Ramos (cell line): Measurements from ENCODE around the gene TFB1M.
"Not testable (repeated sequence)": the region's sequence is repeated elsewhere in the genome, so short reads cannot be mapped to it uniquely, and the experiment has no call there.

ENCODE experiments used
- in situ Hi-C: fragments of 300-500 bp; cut with MboI; formaldehyde crosslinking; loops from one replicate; pipeline ENCODE4 v1.14.3; 2022; ENCODE audit warnings: low sequenced_read_pairs; ENCODE audit not compliant: unreplicated experiment

TFB1M gene

DNA sequence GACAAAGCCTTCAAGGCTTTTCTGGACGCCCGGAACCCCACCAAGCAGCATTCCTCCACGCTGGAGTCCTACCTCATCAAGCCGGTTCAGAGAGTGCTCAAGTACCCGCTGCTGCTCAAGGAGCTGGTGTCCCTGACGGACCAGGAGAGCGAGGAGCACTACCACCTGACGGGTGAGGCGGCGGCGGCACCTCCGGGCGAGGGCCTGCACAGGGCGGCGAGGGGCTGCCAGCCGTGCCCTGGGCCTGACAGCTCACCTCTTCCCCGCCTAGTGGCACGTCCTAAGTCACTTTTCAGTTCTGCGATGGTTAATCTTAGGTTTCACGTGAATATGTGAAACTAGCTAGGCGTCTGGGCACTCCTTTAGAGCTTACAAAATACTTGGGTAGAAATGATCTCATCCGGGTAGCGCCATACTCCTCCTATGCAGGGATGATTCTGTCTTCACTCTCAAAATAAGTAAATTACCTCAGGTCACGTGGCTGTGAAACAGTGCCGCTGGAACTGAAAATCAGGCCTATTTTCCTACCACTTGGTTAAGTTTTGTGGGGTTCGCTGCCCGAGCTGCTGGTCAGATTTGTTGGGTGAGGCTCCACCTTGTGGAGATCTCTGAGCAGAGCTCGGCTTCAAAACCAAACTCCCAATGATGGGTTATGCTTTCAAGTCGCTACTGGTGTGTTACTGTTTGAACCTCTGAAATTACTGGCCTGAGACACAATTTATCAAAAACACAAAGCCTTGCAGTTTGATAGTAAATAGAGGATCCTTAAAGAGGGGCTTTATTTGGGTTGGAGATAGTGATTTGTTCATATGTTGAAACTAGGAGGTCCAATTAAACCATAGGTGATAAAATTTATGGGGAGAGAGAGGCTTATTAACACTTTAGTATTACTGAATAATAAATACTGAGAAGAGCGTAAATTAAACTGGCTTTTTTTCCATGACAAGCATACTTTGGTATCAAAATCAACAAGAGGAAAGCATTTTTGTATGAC is 66.0 kb downstream of the TFB1M start:
- in situ Hi-C loops: no loop called here

DNA sequence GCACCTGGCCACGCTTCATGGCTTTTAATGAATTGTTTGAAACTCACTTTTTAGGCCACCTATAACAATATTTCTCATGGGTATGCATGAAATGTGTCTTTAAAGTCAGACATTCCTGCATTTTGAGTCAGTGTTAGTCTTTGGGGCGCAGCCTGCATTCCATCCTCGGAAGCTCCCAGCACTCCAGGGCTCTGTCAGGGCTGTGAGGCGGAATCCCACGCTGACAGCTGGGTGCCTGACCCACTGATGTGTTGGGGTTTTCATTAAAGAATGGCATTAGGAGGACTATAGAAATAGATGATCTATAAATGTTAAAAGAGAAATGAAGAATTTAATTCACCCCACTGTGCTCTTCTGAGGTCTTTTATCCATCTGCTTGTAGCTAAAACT is 66.7 kb downstream of the TFB1M start:
- in situ Hi-C loops: no loop called here

DNA sequence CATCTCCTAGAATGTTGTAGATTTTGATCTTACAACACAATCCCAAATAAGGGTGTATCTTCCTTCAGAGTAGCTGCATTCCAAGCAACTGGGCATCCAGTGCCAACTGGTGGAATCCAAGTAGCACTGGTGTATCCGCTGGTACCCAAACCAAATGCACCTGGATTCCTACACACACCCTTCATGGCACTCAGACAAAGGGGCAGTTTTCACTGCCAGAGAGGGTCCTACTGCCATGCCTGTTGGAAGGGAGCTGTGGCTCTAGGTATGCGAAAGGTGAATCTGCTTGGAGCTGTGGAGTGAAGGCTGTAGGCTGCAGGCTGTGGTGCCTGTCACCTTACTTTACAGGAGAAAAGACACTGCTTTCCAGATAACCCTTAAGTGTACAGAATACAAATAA is 67.5 kb downstream of the TFB1M start:
- in situ Hi-C loops: no loop called here

DNA sequence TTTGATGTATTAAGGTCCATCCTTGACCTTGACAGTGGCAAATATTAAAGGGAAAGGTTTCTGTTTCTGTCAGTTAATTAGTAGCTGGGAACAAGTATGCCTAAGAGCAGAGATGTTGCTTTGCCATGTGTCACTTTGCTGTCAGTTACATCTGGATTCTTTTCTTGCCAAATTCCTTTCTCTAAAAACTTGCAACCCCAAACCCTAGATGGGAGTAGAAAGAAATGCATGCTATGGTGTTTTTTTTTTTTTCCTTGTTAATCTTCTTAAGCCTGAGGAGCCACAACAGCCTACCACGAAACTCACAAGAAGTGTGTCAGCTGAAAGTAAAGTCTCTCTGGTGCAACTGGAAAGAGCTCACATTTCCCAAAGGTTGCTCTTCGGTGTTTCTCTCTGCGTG is 68.5 kb downstream of the TFB1M start:
- in situ Hi-C loops: no loop called here

DNA sequence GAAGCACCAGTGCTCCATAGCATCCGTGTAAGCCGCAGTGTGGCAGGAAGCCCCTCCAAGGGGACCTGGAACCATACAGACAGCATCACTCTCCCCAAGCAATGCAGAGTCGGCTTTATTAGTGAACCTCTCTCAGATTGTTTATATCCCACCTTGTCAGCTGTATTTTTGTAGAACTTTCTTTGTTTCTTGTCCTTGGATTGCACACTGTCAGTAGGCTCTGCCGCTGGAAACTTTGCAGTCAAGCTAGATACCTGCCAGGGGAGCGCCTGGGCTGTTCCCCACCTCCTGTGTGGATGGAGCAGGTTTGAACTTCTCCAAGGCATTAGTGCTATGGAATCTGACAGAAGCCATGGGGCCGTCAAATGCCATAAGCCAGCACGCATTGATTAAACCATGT is 69.1 kb downstream of the TFB1M start:
- in situ Hi-C loops: no loop called here

DNA sequence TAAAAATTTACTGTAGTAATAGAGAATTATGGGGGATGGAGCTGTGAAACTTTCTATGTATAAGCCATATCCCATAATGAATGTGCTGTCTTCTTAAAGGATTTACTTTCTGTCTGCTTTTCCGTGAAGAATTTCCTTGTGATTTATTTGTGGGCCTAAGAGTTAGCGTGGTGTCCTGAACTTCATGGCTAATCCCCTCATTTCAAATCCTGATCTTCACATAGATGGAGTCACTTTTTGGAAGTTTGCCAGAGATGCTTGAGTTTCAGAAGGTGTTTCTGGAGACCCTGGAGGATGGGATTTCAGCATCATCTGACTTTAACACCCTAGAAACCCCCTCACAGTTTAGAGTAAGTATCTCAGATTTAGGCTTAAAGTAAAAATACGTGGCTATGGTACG is 69.8 kb downstream of the TFB1M start:
- in situ Hi-C loops: no loop called here

DNA sequence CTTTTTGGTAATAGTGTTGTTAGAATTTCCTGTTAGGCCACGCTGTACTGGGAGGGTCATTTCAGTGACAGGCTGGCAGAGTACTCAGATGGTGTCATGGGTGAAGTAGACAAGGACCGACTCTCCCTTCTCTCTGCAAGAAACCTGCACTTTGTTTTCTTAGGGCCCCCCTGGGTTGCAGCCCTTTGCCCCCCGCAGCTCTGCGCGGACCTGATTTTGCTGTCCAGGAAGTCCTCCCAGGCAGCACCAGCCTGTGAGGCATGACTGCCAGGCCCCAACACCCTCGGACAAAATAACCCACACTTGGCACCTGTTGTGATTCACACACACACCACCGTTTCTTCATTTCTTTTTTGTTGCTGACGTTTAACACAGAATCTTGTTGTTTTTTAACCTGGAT is 72.3 kb downstream of the TFB1M start:
- in situ Hi-C loops: no loop called here

DNA sequence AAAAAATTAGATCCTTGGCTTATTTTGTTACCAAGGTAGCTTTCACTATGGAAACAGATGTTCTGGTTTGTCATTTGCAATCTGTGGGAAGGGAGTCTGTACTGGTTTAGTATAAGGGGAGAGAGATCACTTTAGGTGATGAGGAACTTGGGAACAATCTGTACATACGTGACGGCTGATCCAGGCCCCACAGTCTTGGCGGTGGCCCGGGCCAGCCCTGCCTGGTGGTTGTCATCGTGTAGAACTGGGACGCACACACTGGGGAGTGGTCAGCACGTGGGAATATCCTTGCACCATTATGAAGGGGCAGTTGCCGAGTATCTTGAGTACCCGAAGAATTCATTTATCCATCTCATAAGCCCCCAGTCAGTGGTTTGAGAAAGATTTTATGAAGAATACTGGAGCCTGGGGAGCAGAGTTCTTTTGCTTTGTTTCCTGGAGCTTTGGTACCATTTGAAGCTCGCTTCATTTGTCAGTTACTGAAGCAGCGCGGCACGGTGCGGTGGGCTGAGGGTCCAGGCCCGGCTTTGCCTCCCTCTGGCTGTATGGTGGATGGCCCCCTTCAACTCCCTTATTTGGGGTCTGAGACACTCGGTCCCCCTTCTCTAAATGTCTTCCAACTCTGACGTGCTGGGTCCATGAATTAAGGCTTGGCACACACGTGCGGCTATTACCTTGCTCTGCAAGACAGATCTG is 73.2 kb downstream of the TFB1M start:
- in situ Hi-C loops: no loop called here

DNA sequence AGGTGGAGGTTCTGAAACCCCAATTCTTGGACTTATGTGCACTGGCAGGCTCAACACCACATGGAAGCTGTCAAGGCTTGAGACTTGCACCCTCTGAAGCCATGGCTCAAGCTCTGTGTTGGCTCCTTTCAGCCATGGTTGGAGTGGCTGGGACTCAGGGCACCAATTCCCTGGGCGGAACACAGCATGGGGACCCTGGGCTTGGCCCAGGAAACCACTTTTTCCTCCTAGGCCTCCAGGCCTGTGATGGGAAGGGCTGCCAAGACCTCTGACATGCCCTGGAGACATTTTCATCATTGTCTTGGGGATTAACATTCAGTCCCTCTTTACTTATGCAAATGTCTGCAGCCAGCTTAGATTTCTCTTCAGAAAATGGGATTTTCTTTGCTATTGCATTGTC is 76.7 kb downstream of the TFB1M start:
- in situ Hi-C loops: no loop called here

DNA sequence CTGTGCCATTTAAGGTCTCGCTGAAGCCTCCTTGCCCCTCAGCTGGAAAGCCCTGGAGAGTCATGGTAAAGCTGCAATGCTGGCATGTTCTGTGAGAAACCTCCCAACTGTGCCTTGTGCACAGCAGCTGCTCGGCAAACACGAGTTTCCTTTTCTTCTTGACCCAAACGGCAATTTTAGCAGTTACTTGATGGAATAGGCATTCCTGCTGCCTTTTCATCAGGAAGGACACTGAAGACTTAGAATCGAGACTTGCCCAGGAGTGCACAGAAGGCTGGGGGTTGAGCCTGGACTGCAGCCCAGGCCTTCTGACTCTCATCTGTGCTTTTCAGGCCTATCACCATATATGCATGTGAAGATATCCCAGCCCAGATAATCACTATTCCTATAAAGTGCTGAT is 79.2 kb downstream of the TFB1M start:
- in situ Hi-C loops: no loop called here

DNA sequence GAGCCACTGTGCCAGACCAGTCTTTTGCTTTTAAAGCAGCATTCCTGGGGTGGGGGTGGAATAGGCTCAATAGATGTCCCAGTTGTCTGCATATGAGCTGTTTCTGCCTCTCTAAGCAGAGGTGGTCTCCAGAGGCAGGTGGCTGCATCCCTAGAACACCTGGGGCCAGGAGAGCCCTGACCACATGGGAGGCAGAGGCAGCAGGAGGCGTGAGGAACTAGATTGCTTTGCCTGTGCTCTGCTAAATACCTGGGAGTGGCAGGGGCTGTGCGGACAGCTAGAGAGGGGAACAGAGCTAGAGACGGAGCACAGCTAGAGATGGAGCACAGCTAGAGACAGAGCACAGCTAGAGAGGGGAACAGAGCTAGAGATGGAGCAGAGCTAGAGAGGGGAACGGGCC is 79.6 kb downstream of the TFB1M start:
- in situ Hi-C loops: no loop called here

DNA sequence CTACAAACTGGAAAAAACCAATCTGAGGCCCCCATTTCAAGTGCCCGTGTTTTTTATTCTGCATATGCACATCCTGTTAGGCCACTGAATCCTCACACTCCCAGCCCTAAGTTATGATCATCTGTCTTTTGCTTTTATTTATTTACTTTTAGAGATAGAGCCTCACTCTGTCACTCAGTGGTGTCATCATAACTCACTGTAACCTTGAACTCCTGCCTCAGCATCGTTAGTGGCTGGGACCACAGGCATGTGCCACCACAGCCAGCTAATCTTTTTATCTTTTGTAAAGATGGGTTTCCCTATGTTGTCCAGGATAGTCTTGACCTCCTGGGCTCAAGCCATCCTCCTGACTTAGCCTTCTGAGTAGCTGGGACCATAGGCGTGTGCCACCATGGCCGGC is 80.1 kb downstream of the TFB1M start:
- in situ Hi-C loops: no loop called here

DNA sequence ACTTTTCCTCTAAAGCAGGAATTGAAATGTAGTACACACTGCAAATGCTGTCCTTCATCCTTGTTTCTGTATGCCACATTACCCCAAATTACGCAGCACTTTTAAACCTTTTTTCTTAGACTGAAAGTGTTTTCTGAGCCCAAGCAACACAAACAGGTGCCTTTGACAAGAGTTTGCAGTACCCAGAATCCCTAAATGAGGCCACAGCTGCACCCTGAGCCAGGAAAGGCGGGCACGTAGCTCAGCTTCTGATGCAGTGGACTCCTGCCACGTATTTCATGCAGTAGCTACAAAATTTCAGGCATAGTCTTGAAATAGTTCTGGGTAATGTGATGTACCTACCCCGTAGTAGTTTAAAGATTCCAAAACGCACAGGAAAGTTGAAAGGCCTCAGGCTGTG is 81.4 kb downstream of the TFB1M start:
- in situ Hi-C loops: no loop called here

DNA sequence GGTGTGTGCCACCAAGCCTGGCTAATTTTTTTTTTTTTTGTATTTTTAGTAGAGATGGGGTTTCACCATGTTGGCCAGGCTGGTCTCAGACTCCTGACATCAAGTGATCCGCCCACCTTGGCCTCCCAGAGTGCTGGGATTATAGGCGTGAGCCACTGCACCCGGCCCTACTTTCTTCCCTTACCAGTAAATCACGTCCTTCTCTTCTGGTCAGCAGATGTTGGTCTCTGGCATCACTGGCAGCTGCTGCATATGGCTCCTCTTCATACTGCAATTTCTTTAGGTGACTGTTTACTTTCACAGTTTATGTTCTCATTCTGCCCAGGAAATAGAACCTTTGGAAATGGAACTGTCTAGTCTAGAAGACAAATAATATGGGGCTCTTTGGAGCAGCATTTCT is 83.3 kb downstream of the TFB1M start:
- in situ Hi-C loops: not testable (repeated sequence)

DNA sequence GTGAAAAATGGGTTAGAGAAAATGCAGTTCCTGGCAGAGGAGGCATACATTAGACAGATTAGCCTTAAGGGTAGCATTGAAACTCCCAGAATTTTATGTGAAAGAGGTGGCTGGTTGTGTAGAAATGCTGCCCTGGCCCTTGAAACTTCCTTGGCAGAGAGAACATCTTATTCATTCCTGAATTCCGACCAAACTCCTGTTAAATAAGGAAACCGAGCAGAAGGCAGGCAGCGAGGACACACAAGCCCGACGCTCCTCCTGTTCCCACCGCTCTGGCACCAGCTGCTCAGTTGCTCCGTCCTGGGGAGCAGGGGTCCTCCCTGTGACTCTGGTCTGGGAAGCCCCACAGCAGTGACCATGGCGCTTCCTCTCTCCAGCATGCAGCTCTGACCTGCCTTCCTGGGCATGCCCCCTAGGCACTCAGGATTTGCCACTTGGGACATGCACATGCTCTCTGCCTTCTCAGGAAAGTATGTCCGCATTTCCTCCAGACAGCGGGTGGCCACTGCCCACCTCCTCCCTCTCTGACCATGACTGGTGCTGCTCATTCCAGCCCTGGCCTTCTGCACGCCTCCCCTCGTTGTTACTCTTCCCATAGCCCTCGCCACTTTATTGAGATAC is 85.6 kb downstream of the TFB1M start:
- in situ Hi-C loops: no loop called here

DNA sequence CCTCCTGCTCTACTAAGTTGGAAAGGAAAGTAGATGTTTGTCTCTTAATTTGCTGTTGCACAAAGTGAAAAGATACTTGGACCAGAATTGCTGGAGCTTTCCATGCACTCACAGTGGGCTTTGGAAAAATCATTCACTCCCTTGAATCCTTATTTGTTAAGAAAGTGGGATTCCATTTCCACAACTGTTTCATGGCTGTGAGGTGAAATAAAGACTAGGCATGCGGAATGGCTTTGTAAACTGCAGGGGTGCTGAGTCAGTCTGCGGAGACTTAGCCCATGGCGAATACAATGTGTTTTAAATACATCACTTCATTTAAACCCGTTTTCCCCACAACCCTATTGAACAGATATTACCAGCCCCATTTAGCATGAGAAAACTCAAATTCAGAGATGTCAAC is 87.2 kb downstream of the TFB1M start:
- in situ Hi-C loops: no loop called here

DNA sequence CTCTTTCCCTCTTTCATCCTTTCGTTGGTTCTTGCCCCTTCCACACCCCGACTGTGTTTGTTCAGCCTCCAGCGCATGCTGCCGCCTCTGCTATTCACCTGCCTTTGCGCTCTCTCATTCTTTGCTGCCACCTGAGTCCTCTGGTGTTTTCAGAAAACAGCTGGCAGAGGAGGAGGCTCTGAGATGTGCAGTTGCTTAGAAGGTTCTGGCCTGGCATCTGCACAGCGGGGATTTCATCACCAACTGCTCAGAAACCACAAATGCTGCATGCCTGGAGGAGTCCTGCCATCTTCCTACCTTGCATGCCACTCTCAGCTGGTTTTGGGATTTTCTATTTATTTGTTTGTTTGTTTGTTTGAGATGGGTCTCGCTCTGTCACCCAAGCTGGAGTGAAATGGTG is 89.7 kb downstream of the TFB1M start:
- in situ Hi-C loops: no loop called here

DNA sequence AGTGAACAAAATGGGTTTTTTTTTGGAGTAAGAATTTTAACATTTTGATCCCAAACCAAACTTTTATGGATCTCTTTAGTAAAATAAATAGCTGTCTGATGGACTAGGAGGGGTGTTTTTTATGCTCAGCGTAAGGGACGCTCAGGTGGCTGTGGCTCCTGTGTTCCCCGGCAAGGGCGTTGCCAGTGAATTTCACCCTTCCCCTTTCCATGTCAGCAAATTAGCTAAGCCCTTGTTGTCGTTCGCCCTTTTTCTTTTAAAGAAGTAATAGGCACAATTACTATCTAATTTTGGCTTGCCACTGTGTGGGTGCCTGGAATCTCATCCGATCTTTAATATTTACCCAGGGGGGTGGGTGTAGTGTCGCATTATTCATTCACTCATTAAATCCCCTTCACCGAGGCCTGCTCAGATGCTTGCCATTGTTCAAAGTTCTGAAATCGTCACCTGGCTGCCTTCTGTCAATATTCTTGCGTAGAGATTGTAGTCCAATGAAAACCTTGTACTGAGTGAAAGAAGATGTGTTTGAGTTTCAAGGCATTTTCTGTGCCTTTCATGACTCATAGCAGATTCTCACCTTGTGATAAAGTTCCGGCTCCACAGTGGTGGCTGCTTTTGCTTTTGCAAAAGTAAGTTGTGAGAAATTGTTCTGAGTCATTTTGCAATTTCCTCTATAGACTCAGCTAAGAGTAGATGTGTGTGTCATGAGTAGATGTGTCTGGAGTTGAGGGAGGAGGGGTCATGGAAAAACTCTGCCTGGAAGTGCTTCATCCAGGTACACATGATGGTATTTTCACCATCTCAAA is 90.4 kb downstream of the TFB1M start:
- in situ Hi-C loops: no loop called here

DNA sequence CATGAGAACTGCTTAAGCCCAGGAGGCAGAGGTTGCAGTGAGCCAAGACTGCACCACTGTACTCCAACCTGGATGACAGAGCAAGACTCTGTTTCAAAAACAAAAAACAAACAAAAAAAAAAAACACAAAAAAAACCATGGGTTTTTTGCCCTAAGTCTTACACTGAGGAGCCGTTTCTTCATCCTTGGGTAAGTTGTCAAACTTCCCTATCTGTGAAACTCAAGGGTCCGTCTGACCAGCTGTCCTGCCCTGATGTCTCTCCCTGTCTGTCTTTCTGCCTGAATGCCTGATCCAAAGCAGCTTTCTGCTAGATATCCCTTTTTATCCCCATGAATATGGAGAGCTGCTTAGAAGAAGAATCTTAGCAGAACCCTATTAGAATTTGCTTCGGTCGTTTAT is 91.8 kb downstream of the TFB1M start:
- in situ Hi-C loops: no loop called here

DNA sequence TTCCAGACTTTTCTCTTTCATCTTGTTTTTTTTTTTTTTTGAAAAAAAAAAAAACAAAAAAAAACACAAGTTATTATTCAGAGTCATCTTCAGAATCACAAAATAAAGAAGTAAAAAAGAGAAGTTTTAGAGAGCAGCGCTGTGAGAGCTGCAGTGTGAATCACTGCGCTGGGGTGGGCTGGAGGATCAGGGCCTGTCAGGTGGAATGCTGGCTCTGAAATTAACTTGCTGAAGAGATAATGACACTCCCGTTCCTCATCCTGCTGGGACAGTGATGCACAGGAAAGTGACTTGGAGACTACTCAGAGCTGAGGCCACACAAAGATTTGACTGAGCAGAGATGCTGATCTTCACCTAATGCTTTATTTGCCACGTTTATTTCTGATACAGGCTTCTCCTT is 93.2 kb downstream of the TFB1M start:
- in situ Hi-C loops: no loop called here
